ENCODE results near the gene PPP1R18.
"Not testable (repeated sequence)": the region's sequence is repeated elsewhere in the genome, so short reads cannot be mapped to it uniquely, and the experiment has no call there.

Gene PPP1R18

DNA sequence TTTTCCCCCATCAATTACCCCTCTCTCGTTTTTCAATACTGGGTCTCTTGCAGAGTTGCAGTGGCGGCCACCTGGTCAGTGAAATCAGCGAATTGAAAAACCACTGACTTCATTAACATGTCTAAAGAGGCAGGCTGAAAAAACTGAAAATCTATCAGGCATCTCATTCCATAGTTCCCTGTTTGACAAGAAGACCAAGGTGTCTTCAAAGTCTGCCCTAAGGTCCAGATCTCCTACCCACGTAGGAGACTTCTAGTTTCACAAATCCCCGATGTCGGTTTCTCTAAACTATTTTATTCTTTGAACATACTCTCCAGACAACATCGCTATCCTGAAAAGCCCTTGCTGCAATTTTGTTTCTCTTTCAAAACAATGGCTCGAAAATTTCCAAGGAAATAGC, 32.9 kb upstream of the PPP1R18 start:
- DNase-seq = no peak

DNA sequence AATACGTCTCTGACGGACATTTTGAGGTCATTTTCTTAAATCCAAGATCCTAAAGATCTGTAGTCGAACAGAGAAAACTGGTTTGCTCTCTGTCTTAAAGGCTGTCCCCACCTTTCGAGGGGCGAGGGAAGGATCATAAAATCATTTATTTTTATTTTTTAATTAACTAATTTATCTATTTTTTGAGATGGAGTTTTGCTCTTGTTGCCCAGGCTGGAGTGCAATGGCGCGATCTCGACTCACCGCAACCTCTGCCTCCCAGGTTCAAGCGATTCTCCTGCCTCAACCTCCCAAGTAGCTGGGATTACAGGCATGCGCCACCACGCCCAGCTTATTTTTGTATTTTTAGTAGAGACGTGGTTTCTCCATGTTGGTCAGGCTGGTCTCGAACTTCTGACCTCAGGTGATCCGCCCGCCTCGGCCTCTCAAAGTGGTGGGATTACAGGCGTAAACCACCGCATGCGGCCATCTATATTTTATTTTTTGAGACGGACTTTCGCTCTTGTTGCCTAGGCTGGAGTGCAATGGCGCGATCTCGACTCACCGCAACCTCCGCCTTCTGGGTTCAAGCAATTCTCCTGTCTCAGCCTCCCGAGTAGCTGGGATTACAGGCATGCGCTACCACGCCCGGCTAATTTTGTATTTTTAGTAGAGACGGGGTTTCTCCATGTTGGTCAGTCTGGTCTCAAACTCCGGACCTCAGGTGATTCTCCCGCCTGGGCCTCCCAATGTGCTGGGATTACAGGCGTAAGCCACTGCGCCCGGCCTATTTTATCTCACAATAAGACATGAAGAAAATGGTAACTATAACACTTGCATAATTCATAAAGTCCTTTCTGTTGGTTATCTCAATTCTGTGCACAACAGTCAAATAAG, 31.6 kb upstream of the PPP1R18 start:
- DNase-seq = not testable (repeated sequence)

DNA sequence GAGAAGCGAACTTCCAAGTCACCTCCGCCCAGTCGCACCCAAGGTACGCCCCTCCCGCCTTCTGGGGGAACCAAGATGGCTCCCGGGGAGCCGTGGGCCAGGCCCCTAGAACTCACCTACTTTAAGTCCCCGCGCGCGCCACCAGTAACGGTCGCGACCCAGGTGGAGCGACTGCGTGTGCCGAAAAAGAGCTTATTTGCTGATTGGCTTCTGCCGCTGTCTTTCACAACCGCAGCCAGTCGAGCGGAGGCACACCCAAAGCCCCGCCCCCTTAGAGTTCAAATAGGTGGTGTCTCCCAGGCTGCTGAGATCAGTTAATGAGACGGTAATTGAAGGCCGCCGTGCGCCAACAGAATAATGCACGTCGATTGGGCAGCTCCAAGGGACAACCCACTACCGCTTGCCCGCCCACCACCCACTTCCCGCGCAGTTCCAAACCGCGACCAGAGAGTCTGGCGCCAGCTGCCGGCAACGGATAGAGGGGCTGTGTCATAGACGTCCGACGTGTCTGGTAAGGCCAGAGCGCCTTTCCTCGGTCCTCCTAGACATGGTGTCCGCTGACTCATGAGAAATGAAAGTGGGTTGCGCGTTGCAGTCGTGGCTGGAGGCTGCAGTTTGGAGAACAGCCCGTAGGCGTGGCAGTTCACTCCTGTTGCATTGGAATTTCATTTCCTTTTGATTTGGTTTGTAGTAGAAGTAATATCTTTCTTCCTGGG, 30.8 kb upstream of the PPP1R18 start, which contains the start of gene MDC1:
Gene MDC1 (minus strand): TSS at position 153 of the 716 bp plus-strand sequence. CDS start 2,106 bp downstream, outside the sequence.
- DNase-seq = peak; percentile 100

DNA sequence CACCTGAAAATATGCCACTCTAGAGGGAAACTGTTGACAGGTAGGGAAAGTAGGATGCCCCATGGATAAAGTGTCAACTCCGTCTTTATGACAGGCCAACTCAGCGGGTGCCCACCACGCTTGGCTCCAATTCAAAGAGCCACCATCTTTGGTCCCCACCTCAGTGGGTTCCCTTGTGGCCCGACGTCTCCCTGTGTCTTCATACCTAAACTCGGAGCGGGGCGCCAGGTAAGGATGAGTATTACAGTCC, 30.4 kb upstream of the PPP1R18 start:
- no peak for DNase-seq

DNA sequence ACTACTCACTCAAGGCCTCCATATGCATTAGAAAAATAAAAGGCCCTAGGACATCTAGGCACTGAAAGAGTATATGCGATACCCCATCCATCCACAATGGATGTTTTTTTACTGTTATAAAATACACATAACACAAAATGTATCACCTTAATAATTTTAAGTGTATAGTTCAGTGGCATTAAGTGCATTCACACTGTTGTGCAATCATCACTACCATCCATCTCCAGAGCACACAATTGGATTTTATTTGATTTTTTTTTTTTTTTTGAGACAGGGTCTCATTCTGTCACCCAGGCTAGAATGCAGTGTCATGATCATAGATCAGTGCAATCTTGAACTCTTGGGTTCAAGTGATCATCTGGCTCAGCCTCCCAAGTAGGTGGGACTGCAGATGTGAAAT, 27.8 kb upstream of the PPP1R18 start:
- DNase-seq = no peak

DNA sequence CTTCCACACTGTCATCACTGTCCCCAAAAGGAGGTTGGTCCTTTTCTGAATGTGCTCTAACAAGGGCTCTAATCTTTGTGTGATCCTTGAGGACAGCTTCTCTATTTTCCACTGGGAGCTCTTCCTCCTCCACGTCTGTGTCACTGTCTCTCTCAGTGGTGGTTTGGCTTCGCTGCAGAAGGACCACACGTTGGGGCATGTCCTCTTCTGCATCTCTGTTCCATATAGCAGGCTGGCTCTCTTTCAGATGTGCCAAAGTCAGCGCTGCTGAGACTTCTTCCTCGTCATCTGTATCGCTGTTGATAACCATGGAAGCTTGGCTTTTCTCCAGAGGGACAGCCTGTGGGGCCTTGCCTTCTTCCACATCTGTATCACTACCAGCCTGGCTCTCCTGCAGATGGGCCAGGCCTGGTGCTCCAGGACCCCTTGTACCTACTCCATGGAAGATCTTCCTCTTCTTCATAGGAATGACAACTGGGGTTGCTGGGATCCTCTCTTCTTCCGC, 26.0 kb upstream of the PPP1R18 start:
- DNase-seq = no peak

DNA sequence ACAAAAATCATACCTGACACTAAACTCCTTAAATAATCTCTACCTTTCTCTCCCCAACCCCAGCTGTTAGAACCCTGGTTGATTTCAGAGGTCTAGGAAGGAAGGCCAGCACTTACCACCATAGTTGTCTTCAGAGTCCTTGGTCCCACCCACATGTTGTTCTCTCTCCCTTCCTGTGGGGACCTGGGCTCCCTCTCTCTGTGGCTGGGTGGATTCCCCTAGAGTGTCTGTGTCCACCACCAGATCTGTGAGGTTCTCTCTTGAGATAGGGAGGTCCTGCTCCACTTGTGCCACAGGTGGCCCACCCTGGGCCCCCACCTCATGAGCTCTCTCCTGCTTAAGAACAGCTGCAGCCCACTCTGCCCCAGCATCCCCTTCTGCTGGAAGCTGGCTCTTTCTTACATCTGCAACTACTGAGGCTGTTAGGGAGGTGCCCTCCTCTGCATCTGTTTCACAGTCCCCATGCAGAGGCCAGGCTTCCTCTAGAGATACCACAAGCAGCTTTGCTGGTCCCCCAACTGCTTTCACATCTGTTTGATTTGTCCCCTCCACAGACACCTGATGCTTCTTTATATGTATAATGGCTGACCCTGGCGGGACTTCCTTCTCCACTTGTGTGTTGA, 25.4 kb upstream of the PPP1R18 start:
- DNase-seq = no peak

DNA sequence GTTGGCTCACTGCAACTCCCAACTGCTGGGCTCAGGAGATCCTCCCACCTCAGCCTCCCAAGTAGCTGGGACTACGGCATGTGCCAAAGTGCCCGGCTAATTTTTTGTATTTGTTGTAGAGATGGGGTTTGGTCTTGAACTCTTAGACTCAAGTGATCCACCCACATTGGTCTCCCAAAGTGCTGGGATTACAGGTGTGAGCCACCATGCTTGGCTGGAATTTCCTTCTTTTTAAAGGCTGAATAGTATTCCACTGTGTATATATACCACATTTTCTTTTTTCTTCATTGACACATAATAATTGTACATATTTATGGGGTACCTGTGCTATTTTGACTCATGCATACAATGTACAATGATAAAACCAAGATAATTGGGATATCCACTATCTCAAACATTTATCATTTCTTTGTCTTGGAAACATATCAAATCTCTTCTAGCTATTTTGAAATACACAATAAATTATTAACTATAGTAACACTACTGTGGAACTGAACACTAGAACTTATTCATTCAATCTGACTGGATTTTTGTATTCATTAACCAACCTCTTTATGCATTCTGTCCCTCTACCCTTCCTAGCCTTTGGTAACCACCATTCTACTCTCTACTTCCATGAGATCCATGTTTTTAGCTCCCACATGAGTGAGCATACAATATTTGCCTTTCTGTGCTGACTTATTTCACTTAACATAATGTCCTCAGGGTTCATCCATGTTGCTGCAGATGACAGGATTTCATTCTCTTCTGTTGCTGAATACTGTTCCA, 22.8 kb upstream of the PPP1R18 start:
- no peak for DNase-seq

DNA sequence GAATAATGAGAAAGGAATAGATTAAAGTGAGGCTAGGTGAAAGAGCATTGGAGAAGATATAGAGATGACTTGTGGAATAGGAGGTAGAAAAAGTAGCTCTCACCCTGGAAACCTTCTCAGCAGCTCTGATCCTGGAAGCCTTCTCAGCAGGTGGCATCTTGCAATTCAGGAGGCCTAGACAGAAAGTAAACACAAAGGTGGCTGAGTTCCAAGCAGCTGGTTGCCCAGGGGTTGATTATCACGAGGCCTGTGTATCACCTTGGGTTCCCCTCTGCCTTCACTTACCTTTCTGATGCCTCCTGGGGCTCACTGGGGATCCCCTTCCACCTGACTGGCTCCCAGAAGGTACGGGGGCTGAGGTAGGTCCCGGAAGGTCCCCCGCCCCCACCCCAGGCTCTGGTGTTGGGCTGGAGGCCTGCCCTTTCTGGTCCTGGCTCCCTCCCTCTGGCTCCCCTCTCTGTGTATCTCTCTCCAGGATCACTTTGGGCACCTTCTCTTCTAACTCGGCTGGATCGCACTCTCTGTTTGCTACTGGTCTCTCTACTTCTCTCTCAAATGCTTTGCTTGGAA, 20.9 kb upstream of the PPP1R18 start:
- DNase-seq = no peak

DNA sequence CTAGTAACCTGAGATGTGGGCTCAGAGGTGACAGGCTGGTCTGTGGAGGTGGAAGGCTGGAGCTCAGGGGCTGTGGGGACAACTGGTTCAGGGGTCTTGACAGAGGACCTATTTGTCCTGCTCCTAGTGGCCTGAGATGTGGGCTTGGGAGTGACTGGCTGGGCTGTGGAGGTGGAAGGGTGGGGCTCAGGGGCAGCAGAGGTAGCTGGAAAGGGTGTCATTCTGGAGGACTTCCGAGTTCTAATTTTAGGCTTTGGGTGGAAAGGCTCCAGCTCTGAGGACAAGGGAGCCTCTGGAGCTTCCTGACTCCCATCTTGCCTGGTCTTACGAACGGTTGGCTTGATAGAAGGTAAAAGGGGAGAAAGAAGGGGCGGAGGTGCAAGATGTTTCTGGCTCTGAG, 19.2 kb upstream of the PPP1R18 start:
- DNase-seq = no peak

DNA sequence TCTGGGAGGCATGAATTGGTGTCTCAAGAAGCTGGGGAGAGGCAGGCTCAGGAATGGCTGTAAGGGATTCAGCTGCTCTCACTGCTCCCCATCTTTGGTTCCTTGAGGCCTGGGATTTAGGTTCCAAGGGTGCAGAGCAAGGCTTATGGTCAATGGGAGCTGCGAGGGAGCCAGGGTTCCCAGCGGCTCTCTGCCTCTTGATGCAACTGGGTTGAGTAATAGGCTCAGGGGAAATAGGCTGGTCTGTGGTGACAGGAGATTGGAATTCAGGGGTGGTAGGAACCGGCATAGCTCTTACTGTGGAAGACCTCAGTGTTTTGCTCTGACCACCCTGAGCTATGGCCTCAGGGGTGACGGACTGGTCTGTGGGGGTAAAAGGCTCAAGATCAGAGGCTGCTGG, 17.4 kb upstream of the PPP1R18 start:
- DNase-seq = no peak

DNA sequence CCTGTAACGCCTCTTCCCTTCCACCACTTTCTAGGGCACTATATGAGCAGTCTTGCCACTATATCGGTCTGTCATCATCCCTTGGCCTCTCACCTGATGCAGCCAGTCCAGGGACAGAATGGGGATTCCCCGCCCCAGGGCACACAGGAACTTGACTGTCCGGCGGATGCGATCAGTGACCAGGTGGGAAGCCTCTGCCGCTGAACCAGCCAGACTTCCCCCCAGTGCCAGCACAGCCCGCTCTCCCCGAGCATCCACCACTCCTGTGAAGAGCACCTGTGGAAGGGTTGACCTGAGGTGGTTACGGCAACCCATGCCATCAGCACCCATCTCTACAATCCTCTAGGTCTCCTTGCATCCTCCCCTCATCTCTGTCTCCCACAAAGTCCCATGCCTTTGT, 16.6 kb upstream of the PPP1R18 start:
- no peak for DNase-seq

DNA sequence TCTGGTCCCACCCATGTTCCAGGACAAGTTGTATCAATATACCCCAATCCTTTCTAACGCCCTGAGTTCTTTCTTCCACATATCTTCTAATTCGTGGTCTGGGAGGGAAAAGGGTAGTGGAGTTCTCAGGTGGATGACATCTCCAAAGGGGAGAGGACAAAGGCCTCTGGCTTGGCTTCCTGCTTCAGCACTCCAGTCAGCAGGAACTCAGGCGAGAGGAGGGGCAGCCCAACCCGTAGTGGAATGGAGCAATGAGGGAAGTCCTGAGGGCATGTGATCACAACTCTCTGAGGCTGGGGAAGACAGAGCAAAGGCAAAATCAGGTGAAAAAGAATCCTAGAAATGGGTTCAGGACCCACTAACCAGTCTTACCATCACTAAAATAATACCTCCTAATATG, 13.9 kb upstream of the PPP1R18 start:
- DNase-seq = no peak

DNA sequence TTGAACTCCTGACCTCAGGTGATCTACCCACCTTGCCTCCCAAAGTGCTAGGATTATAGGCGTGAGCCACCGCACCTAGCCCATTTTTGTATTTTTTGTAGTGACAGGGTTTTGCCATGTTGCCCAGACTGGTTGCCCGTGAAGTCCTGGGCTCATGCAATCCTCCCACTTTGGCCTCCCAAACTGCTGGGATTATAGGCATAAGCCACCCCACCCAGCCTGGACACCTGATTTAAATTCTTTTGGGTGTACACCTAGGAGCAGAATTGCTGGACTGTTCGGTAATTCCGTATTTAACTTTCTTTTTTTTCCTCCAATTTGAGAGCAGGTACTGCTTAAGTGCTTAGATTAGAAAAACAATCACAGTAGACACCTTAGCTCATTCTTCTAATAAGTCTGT, 10.0 kb upstream of the PPP1R18 start:
- DNase-seq = no peak

DNA sequence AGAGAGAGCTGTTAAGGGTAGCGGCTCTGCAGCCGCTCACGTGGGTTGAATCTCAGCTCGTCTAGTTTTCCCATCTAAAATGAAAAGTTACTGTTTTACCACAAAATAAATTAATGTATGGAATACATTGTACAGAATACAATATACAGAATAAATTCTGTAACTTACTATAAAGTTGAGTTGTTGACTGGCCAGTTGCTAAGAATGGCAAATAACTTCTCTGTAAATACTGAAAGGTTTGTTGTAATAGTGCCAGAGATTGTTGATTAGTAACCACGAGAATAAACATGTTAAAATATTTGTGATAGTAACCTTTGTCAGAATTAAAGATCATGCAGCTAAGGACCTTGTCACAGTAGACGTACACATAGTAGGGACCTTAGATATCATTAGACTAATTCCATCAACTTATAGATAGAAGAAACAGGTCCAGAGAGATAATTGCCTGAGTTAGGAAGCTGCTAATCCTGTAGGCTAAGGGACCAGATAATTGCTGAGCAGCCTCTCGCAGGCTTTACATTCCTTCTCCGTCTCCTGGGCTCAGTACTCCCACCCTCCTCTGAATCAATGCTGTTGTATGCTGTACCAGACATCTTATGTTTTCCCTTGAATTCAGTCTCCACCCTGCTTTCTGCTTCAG, 4.9 kb upstream of the PPP1R18 start:
- DNase-seq = no peak

DNA sequence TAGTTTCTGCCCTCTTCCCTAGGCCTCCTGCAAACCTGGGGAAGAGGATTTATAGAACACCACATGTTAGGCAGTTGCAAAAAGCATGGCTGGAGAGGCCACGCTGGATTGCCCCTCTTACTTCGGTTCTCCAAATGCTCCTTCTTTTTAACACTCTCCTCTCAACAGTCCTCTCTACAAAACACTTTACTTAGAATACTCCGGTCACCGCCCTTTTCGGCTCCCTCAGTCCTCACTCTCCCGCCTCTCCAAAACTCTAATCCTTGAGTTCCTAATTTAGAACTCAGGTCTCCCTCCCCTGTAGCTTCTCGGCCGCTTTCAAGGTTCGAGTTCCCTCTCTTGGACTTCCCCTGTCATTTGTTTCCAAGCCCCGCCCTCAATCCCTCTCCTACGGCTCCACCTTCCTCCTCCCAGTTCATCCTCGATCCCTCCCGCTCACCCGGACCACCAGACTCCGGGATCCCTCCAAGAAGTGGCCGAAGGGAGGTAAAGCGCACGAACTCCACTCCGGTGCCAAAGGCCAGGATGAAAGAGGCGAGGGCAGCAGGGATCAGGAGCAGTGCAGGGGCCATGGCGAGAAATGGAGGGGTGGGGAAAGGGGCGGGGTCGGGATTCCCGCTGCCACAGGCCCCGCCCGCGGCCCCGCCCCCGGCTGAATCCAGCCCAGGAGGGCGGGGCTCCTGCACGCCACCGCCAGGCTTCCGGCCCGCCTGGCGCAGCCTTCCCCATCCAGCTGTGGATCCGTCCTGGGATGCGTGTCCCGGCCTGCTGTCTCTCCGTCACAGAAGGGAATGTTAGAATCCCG, 4.2 kb upstream of the PPP1R18 start, which contains the start of gene NRM:
Gene NRM (minus strand): TSS at position 582 of the 805 bp plus-strand sequence. CDS start 10 bp downstream, at position 572.
- DNase-seq = peak; percentile 77

DNA sequence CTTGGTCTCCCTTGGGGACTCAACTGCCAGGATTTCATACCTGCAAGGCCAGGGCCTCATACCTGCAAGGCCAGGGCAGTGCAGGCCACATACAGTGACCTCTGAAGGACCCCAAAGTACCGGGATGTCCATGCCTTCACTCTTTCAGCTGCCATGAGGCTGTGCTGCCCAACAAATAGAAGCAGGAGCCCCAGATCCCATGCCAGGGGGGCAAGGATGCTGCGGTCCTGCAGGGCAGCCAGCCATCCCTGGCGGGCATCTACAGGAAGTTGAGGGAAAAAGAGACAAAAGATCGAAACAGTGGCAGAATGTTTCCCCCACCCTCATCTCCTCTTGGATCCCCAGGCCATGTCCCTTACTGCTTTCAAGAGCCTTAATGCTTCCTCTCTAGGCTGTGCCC, 3.5 kb upstream of the PPP1R18 start:
- DNase-seq = no peak

DNA sequence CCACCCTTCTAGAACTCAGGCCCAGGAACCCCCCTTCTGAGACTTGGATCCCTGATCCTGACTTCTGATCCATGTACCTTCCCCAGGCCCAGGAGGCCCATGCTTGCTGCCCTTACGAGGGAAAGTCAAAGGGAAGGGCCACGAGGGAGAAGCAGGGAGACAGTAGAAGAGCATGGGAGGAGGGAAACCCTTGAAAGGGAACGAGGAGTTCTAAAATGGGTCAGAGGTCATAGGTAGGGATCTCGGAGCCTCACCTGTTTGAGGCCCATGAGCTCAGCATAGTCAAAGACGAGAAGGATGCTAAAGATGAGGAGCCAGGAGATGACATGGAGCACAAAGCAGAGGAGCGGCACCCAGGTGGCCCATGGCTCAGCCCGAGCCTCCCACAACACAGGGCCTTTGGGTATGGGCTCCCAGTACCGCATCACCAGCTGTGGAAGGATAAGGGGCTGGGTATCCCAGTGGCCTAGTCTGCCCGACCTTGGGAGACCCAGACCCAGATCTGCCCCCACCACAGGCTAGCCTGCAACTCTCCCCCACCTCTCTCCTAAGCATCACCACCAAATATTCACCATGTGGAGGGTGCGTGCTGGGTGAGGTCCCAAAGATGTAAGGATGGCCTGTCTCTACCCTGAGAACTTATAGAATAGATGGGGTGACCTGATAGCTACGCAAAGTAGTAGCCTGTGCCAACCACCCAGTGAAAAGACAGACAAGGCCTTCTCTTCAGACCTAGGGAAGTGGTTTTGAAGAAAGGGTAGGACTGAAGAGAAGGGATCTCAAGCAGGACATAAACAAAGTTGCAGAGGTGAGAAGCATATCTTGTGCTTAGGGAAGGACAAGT, 2.8 kb upstream of the PPP1R18 start:
- DNase-seq = no peak

DNA sequence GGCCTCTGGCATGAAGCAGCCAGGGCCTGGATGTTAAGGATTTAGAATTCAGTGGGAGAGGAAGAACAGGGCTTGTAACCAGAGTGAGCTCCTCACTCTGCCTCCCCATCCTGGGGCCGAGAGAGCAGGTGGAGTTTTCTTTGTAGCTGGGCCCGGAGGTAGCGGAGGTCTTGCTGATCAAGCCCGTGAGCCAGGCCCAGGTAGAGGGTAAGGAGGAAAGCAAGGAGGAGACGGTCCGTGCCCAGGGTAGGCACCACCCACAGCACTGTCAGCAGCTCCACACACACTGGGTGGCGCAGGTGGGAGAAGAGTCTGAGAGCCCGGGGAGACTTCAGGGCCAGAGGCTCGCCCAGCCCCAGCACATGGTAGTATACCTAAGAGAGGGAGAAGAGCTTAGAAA, 2.1 kb upstream of the PPP1R18 start:
- no peak for DNase-seq
